Frontal cortex (tissue), 4 donors: ENCODE measurements around the gene STARD9. TPM values are rescaled to one million over a fixed set of nuclear protein-coding genes. Genes with fewer than 3 reads are reported as not detected.
A peak's percentile ranks its signal among the peaks of the same experiment; 100 is the strongest.

Experiments
- DNase-seq, 2 donors: peaks; one replicate each; pipeline ENCODE4 v3.0.0; 2012; ENCODE audit warnings: low spot score in 2 of 2
- FAIRE-seq: peaks from 2 replicates; lab custom pipeline; 2012; peaks lifted over from hg19 to GRCh38; lab: Jason Lieb, UNC
- total RNA-seq: library from RNA; depleted of rRNA; stranded (reverse); fragments of >200 nt; gene quantifications from one replicate; pipeline ENCODE4 v1.2.3, GENCODE V29; 2014
- donor health status: control.
- donor health status: control.
- donor health status: control.

STARD9 gene
- total RNA-seq, 1 donor from 2014 or later = 5.3 TPM

GRCh38 chr15:42721916-42722315 is 146.5 kb downstream of the STARD9 start:
- DNase-seq = no peak
- no peak for FAIRE-seq

- DNase-seq (peak in 1 of 2 donors; percentile 7), FAIRE-seq (no peak)
Observed at GRCh38 chr15:42723068-42723467, 147.7 kb downstream of the STARD9 start.

- DNase-seq = no peak
- FAIRE-seq = no peak
Observed at GRCh38 chr15:42724276-42724675, 148.9 kb downstream of the STARD9 start.

- FAIRE-seq (no peak), DNase-seq (no peak)
Observed at GRCh38 chr15:42725331-42725903, 150.0 kb downstream of the STARD9 start.

- FAIRE-seq = no peak
Observed at GRCh38 chr15:42726114-42726513, 150.7 kb downstream of the STARD9 start.

GRCh38 chr15:42727750-42728381 is 152.5 kb downstream of the STARD9 start:
- DNase-seq (peak in 1 of 2 donors; percentile 30), FAIRE-seq (no peak)

More at GRCh38 chr15:42726114-42726513, 150.7 kb downstream of the STARD9 start:
- DNase-seq = no peak

- no peak for FAIRE-seq
- DNase-seq = peak in 1 of 2 donors; percentile 31
Observed at GRCh38 chr15:42728560-42728959, 153.2 kb downstream of the STARD9 start.

- FAIRE-seq = no peak
- DNase-seq = peak in 1 of 2 donors; percentile 4
Observed at GRCh38 chr15:42728972-42729371, 153.6 kb downstream of the STARD9 start.

GRCh38 chr15:42729409-42729808 is 154.0 kb downstream of the STARD9 start:
- DNase-seq (peak in 1 of 2 donors; percentile 10), FAIRE-seq (no peak)

GRCh38 chr15:42730135-42730534 is 154.7 kb downstream of the STARD9 start:
- peak in 1 of 2 donors; percentile 6 for DNase-seq
- no peak for FAIRE-seq

- DNase-seq (no peak), FAIRE-seq (no peak)
Observed at GRCh38 chr15:42730536-42730935, 155.1 kb downstream of the STARD9 start.

- DNase-seq (no peak), FAIRE-seq (no peak)
Observed at GRCh38 chr15:42731461-42731860, 156.1 kb downstream of the STARD9 start.

GRCh38 chr15:42732095-42732827 is 156.9 kb downstream of the STARD9 start:
- no peak for DNase-seq
- no peak for FAIRE-seq

- peak in 1 of 2 donors; percentile 16 for DNase-seq
- FAIRE-seq = no peak
Observed at GRCh38 chr15:42733027-42733426, 157.6 kb downstream of the STARD9 start.

- DNase-seq (no peak), FAIRE-seq (no peak)
Observed at GRCh38 chr15:42734076-42734672, 158.8 kb downstream of the STARD9 start.

- no peak for FAIRE-seq
- no peak for DNase-seq
Observed at GRCh38 chr15:42735382-42736165, 160.2 kb downstream of the STARD9 start.

GRCh38 chr15:42736178-42736792 is 160.9 kb downstream of the STARD9 start:
- FAIRE-seq (no peak), DNase-seq (peak; percentile 59)

- DNase-seq (peak; percentile 98 to 99), FAIRE-seq (no peak)
Observed at GRCh38 chr15:42736793-42737528, 161.6 kb downstream of the STARD9 start, which contains the start of gene CDAN1. CDAN1 (minus strand) TSS chr15:42737128; CDS start chr15:42737102, 26 bp downstream.
